Peyer's patch (tissue), 4 donors: Measurements from ENCODE around the gene OXNAD1. TPM values are rescaled to one million over a fixed set of nuclear protein-coding genes. Genes with fewer than 3 reads are reported as not detected.

Source experiments
- DNase-seq, 3 donors: peaks; one replicate each; pipeline ENCODE4 v3.0.0-alpha.2; 2017 to 2019
- H3K27ac ChIP-seq, 4 donors: fragments of 200-600 bp; sonication (generic); one replicate each; pipeline ENCODE4 v1.5.1; 2016 to 2019
- H3K27me3 ChIP-seq, 2 donors: fragments of 200-600 bp; sonication (generic); one replicate each; pipeline ENCODE4 v1.5.1; 2019
- H3K36me3 ChIP-seq, 3 donors: fragments of 200-600 bp; sonication (generic); one replicate each; pipeline ENCODE4 v1.5.1; 2016 to 2019
- H3K4me1 ChIP-seq, 4 donors: fragments of 200-600 bp; sonication (generic); one replicate each; pipeline ENCODE4 v1.5.1; 2016 to 2019
- H3K4me3 ChIP-seq, 4 donors: fragments of 200-600 bp; sonication (generic); 1 replicate in 3 of 4; 2 replicates in 1 of 4; pipeline ENCODE4 v1.5.1; 2016 to 2019; ENCODE audit warnings: mild to moderate bottlenecking in 1 of 4
- H3K9me3 ChIP-seq, 4 donors: fragments of 200-600 bp; sonication (generic); one replicate each; pipeline ENCODE4 v1.5.1; 2016 to 2019; ENCODE audit warnings: mild to moderate bottlenecking in 1 of 4
- POLR2A ChIP-seq, 2 donors: fragments of 450-650 bp; IDR thresholded peaks; one replicate each; pipeline ENCODE4 v1.5.1; 2017; ENCODE audit warnings: antibody characterized with exemption in 2 of 2, mild to moderate bottlenecking in 2 of 2, moderate library complexity in 2 of 2
- total RNA-seq, 4 donors: library from RNA; depleted of rRNA; stranded (reverse); fragments of >200 nt; gene quantifications; one replicate each; pipeline ENCODE4 v1.1.0, GENCODE V29; 2016
- TF ChIP-seq, protein P1 (sequence below), 6 experiments: fragments of 450-650 bp in 4 of 6; fragments of 200-600 bp in 2 of 6; sonication (generic) in 1 of 6; IDR thresholded peaks; one replicate each; pipeline ENCODE4 v1.5.1; 2017 to 2019; ENCODE audit warnings: antibody characterized with exemption in 6 of 6, mild to moderate bottlenecking in 3 of 6, moderate library complexity in 1 of 6

The OXNAD1 gene
- total RNA-seq, 4 donors from 2014 or later, result 44.5 to 45.8 (median 45.2) TPM

DNA sequence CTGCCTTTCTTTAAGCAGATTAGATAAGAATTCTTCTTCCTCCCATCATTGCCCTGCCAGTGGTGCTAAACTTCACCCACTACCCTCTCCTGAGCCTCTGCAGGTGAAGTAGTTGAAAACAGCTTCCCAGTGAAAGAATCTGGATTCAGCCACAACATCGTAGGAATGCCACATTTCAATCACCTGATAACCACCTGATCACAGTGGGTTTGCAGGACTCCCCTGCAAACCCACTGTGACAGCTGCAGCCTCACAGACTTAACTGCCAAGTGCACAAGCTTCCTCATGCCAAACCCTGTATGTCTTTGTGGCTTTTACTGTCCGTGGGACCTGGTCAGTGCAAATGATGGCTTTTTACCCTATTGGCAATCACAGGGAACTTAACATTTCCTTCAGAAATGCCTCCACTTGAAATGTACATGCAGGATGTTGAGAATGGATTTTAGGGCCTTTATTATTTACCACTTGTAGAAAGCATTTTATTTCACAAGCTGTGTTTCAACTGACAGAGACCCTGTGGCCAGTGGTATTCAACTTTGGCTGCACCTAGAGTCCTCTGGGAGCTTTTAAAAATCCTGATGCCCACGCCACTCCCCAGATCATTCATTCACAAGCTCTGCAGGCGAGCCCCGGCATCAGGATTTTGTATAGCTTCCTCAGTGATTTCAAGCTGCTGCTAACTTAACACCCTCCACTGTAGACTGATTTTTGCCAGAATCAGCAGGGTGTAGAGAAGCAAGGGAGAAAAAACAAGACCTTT lies 49.1 kb downstream of the OXNAD1 start:
- H3K9me3 ChIP-seq, result no peaks in the 10 kb centered on the region
- DNase-seq, result no peak
- H3K27me3 ChIP-seq, result no peaks in the 10 kb centered on the region
- peaks cover 0 to 15% (median 6%) of the 10 kb centered on the region in 4 donors for H3K4me1 ChIP-seq
- H3K36me3 ChIP-seq, result peaks cover 0 to 49% (median 0%) of the 10 kb centered on the region in 3 donors
- H3K27ac ChIP-seq, result peak overlapping the region in 1 of 4 donors; percentile 43
- no peak for TF ChIP-seq POLR2A (IDR thresholded peaks at IDR 0.05)
- H3K4me3 ChIP-seq, result no peak overlapping the region

DNA sequence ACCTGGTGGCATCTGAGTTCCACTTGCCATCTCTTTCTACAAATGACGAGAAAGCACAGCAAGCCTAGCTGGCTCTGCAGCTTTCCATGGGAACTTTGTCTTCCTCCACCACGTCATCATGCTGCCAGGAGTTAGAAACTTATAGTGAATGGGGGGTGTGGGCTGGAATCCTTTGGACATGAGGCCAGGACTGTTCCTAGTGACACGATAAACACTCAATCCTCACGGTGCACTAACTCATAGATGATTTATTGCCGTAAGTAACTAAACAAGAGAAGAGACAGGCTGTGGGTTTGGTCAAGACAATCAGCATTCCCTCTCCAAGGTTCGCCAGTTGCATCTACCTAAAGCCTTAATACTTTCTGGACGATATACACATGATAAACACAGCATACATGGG lies 50.6 kb downstream of the OXNAD1 start:
- Histone ChIP-seq H3K27me3 (no peaks in the 10 kb centered on the region), H3K36me3 (peaks cover 0 to 62% (median 0%) of the 10 kb centered on the region in 3 donors), H3K4me3 (no peak overlapping the region), H3K4me1 (peaks cover 0 to 10% (median 6%) of the 10 kb centered on the region in 4 donors), H3K9me3 (no peaks in the 10 kb centered on the region), H3K27ac (no peak overlapping the region)
- DNase-seq, result no peak
- TF ChIP-seq POLR2A (IDR thresholded peaks at IDR 0.05), result no peak
- TF ChIP-seq, protein P1, sequence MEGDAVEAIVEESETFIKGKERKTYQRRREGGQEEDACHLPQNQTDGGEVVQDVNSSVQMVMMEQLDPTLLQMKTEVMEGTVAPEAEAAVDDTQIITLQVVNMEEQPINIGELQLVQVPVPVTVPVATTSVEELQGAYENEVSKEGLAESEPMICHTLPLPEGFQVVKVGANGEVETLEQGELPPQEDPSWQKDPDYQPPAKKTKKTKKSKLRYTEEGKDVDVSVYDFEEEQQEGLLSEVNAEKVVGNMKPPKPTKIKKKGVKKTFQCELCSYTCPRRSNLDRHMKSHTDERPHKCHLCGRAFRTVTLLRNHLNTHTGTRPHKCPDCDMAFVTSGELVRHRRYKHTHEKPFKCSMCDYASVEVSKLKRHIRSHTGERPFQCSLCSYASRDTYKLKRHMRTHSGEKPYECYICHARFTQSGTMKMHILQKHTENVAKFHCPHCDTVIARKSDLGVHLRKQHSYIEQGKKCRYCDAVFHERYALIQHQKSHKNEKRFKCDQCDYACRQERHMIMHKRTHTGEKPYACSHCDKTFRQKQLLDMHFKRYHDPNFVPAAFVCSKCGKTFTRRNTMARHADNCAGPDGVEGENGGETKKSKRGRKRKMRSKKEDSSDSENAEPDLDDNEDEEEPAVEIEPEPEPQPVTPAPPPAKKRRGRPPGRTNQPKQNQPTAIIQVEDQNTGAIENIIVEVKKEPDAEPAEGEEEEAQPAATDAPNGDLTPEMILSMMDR (IDR thresholded peaks at IDR 0.05), result no peak

DNA sequence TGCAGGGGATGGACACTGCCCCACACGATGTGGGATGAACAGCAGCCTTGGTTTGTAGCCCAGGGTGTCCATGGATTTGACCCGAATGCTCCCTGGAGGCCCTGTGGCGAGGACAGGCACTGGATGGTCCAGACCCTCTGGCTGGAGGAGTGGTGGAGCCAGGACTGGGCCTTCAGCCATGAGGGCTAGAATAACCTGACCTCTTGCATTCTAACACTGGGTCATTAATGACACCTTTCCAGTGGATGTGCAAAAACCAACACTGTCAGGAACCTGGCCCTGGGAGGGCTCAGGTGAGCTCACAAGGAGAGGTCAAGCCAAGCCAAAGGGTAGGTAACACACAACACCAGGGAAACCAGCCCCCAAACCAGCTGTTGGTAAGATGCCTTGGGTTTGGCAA lies 51.4 kb downstream of the OXNAD1 start:
- no peak for DNase-seq
- no peak for TF ChIP-seq POLR2A (IDR thresholded peaks at IDR 0.05)
- TF ChIP-seq, protein P1 (IDR thresholded peaks at IDR 0.05), result no peak
- no peak overlapping the region for H3K4me3 ChIP-seq
- peaks cover 0 to 6% (median 4%) of the 10 kb centered on the region in 4 donors for H3K4me1 ChIP-seq
- no peaks in the 10 kb centered on the region for H3K9me3 ChIP-seq
- H3K27ac ChIP-seq, result no peak overlapping the region
- peaks cover 0 to 69% (median 0%) of the 10 kb centered on the region in 3 donors for H3K36me3 ChIP-seq
- no peaks in the 10 kb centered on the region for H3K27me3 ChIP-seq

DNA sequence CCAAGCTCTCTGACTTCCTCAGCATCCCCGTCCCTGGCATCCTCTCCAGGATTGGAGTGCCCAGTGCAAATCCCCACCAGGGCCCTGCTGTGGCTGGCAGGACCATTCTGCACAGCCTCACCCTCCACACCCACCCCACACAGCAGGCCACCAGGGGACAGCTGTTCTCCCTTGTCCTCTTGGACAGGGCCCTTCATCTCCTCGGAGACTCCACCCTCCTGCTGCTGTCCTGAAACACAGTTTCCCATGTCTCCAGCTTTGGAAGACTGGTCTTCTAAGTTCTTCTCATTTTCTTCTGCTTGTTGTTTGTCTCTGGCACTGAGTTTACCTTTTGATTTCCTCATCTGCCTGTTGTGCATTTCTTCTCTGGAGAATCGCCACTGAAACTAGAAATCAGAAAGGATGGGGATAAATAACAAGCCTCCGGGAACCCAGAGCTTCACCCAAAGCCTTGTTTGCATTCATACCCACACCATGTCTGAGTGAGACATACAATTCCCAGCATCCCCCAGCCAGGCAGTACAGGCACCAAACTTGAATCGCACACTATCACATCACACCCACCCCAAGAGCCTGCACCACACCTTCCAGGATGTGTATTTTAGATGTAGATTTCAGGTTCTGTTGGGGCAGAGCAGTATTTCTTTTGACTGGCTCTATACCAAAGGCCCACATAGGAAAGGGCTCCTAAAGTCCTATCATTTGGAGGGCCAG lies 52.0 kb downstream of the OXNAD1 start:
- H3K27ac ChIP-seq, result peak overlapping the region in 3 of 4 donors; percentile 27 to 59 (median 29)
- no peak for DNase-seq
- H3K9me3 ChIP-seq, result no peaks in the 10 kb centered on the region
- H3K36me3 ChIP-seq, result peaks cover 0 to 70% (median 0%) of the 10 kb centered on the region in 3 donors
- no peak overlapping the region for H3K4me3 ChIP-seq
- TF ChIP-seq, protein P1 (IDR thresholded peaks at IDR 0.05), result no peak
- no peak for TF ChIP-seq POLR2A (IDR thresholded peaks at IDR 0.05)
- H3K27me3 ChIP-seq, result no peaks in the 10 kb centered on the region
- peaks cover 0 to 6% (median 2%) of the 10 kb centered on the region in 4 donors for H3K4me1 ChIP-seq

DNA sequence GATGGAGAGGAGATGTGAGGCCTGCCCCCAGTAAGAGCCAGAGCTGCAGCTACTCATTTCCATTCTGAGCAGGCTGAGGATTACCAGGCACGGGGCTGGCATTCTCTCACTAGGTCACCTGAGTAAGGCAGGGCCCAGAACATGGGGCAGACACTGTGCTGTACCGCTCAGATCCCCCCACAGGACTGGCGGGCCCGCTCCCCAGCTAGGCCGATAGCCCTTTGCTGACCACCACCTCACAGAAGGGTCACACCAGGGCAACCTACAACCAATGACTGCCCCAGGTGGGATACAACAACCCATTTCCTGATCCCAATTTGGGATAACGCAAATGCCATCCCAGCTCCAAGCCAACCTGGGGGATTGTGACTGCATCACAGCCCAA lies 52.5 kb downstream of the OXNAD1 start:
- peaks cover 0 to 6% (median 0%) of the 10 kb centered on the region in 4 donors for H3K4me1 ChIP-seq
- no peak overlapping the region for H3K4me3 ChIP-seq
- H3K27me3 ChIP-seq, result no peaks in the 10 kb centered on the region
- no peaks in the 10 kb centered on the region for H3K9me3 ChIP-seq
- no peak for DNase-seq
- no peak for TF ChIP-seq POLR2A (IDR thresholded peaks at IDR 0.05)
- TF ChIP-seq, protein P1 (IDR thresholded peaks at IDR 0.05), result no peak
- H3K36me3 ChIP-seq, result peaks cover 0 to 74% (median 0%) of the 10 kb centered on the region in 3 donors
- H3K27ac ChIP-seq, result peak overlapping the region in 3 of 4 donors; percentile 27 to 59 (median 47)

DNA sequence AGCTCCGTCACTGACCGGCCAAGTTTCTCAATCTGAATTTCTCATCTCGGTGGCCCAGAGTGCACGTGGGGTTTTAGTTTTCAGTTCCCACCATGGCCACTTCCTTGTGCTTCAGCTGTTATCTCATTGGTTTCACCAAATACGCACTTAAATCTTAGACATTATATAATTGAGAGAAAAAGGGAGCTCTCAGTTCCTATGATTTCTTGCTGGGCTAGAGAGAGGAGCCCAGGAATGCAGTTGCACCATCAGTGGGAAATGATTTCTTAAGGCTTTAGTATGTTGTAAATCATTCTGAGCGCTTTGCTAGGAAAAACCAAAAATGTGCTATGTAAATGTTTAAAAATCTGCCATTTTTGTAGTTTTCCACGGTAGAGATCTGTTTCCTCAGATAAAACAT lies 53.2 kb downstream of the OXNAD1 start:
- DNase-seq, result no peak
- TF ChIP-seq, protein P1 (IDR thresholded peaks at IDR 0.05), result no peak
- TF ChIP-seq POLR2A (IDR thresholded peaks at IDR 0.05), result no peak
- no peak overlapping the region for H3K4me3 ChIP-seq
- H3K27me3 ChIP-seq, result no peaks in the 10 kb centered on the region
- H3K4me1 ChIP-seq, result peaks cover 0 to 6% (median 0%) of the 10 kb centered on the region in 4 donors
- peaks cover 0 to 78% (median 0%) of the 10 kb centered on the region in 3 donors for H3K36me3 ChIP-seq
- no peaks in the 10 kb centered on the region for H3K9me3 ChIP-seq
- H3K27ac ChIP-seq, result peak overlapping the region; percentile 27 to 59 (median 44)
